ENCODE data around the gene S1PR4.

S1PR4 gene

GRCh38 chr19:3186891-3187661 lies 8.5 kb downstream of the S1PR4 start:
- no peak for TF ChIP-seq CTCF (IDR thresholded peaks at IDR 0.05; ENCODE audit: extremely low read depth, insufficient read depth, missing control alignments)
- in situ Hi-C loops (cut with MboI; ENCODE audit: low pct_unique_long_range_greater_than_20kb, low sequenced_read_pairs, unreplicated experiment) = no loop called here
- DNase-seq (ENCODE audit: low spot score) = peak; percentile 26

- DNase-seq (ENCODE audit: low spot score) = no peak
- TF ChIP-seq CTCF (IDR thresholded peaks at IDR 0.05; ENCODE audit: extremely low read depth, insufficient read depth, missing control alignments) = no peak
- in situ Hi-C loops (cut with MboI; ENCODE audit: low pct_unique_long_range_greater_than_20kb, low sequenced_read_pairs, unreplicated experiment) = no loop called here
Observed at GRCh38 chr19:3187662-3188511, 9.3 kb downstream of the S1PR4 start.

GRCh38 chr19:3188627-3189596 lies 10.3 kb downstream of the S1PR4 start:
- no peak for DNase-seq (ENCODE audit: low spot score)
- in situ Hi-C loops (cut with MboI; ENCODE audit: low pct_unique_long_range_greater_than_20kb, low sequenced_read_pairs, unreplicated experiment) = no loop called here
- no peak for TF ChIP-seq CTCF (IDR thresholded peaks at IDR 0.05; ENCODE audit: extremely low read depth, insufficient read depth, missing control alignments)

GRCh38 chr19:3189702-3190469 lies 11.3 kb downstream of the S1PR4 start:
- TF ChIP-seq CTCF (IDR thresholded peaks at IDR 0.05; ENCODE audit: extremely low read depth, insufficient read depth, missing control alignments) = no peak
- in situ Hi-C loops (cut with MboI; ENCODE audit: low pct_unique_long_range_greater_than_20kb, low sequenced_read_pairs, unreplicated experiment) = no loop called here
- DNase-seq (ENCODE audit: low spot score) = no peak

- in situ Hi-C loops (cut with MboI; ENCODE audit: low pct_unique_long_range_greater_than_20kb, low sequenced_read_pairs, unreplicated experiment) = no loop called here
- TF ChIP-seq CTCF (IDR thresholded peaks at IDR 0.05; ENCODE audit: extremely low read depth, insufficient read depth, missing control alignments) = no peak
- DNase-seq (ENCODE audit: low spot score) = no peak
Observed at GRCh38 chr19:3190470-3190770, 11.9 kb downstream of the S1PR4 start.

Data from GM13977 (cell line).